Activated T-helper 1 cell treated with Interleukin-2 at 50 U/mL for 16 hours (primary cell): ENCODE data around the gene PARL.

Experiments used
- DNase-seq: peaks from one replicate; pipeline ENCODE4 v3.0.0-alpha.2; 2020; ENCODE audit warnings: low read depth

Gene PARL, protein sequence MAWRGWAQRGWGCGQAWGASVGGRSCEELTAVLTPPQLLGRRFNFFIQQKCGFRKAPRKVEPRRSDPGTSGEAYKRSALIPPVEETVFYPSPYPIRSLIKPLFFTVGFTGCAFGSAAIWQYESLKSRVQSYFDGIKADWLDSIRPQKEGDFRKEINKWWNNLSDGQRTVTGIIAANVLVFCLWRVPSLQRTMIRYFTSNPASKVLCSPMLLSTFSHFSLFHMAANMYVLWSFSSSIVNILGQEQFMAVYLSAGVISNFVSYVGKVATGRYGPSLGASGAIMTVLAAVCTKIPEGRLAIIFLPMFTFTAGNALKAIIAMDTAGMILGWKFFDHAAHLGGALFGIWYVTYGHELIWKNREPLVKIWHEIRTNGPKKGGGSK

DNA sequence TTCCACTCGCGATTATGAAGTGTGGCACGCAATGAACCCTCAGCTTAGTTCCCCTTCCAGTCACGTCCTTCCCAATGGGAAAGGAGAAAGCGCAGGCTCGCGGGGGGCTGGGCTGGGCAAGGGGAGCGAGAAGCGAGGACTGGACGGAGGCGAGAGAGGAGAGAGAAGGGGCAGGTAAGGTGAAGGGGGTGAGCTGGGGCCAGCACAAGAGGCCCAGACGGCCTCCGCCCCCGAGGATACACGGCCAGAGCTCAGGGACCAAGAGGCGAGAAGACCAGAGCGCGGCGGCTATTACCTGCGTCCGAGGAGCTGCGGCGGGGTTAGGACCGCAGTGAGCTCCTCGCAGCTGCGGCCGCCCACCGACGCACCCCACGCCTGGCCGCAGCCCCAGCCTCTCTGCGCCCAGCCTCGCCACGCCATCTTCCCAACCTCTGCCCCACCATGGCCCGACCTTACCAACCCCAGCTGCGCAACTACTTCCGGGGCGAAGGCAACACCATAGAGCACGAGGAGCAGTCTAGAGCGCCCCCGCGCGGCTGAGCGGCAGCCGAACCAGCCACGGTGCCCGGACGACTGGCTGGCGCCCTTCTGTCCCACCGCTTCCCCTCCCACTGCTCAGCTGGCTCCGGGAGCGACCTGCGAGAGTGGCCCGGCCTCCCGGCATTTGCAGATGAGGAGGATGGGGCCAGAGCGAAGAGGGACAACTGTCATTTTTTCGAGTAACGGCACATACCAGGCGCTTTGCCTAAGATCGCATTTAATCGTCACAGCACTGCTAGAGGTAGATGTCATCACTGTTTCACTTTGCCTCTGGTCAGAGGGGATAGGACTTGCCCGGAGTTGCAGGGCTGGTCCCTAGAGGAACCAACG, at the start of gene PARL:
Gene PARL, minus strand, starts transcription at position 454 of the 870 bp plus-strand sequence. Its CDS starts 34 bp downstream, at position 420.
- peak; percentile 94 for DNase-seq

GRCh38 chr3:183933160-183933559, 48.5 kb upstream of the PARL start:
- DNase-seq: no peak

DNA sequence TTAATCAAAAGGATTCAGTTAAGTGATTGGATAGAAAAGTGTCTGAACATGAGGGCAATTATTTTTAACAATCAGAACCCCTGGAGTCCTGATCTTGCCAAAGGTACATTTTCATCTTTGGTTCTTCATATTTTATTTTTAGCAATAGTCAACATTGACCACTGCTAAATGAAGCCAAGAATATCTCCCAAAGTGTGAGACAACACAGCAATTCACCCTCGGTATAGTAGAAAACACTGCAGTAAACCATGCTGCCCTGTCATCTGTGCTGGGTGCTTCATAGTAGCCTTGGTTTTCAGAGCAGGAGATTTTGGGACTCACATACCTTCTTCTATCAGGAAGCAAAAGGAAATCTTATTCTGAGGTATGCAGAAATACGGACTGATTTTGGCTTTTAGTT, 47.2 kb upstream of the PARL start:
- no peak for DNase-seq

GRCh38 chr3:183930086-183930485, 45.4 kb upstream of the PARL start:
- DNase-seq: no peak

GRCh38 chr3:183927059-183927458, 42.4 kb upstream of the PARL start:
- DNase-seq: no peak

DNA sequence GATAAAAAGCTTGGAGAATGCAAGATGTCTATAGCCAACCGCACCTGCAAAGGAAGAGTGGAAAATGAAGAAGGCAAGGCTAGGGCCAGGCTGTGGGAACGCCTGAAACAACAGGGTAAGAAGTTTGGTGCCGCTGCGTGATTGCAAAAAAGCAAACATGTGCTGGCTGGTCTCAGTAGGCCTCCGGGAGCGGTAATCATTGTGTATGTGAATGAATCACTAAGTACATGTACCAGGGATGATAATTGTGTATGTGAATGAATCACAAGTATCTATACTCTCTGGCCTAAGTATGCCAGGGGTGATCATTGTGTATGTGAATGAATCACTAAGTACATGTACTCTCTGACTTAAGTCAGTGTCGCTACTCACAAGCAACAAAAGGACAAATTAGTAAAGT, 40.3 kb upstream of the PARL start:
- no peak for DNase-seq

- no peak for DNase-seq
Observed at GRCh38 chr3:183924543-183924942, 39.9 kb upstream of the PARL start.

- no peak for DNase-seq
Observed at GRCh38 chr3:183922421-183922820, 37.7 kb upstream of the PARL start.

GRCh38 chr3:183921096-183921495, 36.4 kb upstream of the PARL start:
- DNase-seq: no peak

- no peak for DNase-seq
Observed at GRCh38 chr3:183920416-183920815, 35.7 kb upstream of the PARL start.

DNA sequence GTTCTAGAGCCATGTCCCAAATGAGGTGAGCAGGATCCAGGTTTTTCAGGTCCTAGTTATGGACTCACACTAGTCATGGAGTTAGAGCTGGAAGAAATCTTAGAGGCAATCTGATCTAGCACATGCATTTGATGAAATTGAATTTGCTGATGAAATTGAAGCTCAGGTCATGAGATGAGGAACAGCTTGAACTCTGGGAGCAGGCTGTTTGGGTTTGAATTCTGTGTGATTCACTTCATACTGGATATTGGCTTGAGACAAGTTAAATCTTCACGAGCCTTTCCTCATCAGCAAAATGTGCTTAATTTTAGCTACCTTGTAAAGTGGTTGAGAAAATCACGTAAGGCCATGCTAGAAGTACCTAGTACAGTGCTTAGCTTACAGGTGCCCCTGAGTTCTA, 33.5 kb upstream of the PARL start:
- no peak for DNase-seq

DNA sequence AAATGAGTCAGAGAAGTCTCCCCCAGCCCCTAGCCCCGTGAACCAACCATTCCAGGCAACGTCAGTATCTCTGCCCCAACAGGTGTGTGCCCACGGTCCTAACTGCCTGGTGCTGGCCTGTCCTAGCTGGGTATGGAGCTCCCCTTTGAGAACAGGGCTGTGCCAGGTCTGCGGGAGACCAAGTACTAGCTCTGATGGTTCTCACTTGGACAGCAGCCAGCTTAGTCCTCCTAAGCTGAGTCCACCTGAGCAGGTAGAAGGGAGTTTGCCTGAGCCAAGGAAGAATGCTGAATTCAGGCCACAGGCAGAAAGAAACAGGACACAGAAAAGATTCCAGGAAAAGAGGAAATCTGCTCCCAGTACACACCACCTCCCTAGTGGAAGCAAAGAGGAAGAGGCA, 33.1 kb upstream of the PARL start:
- DNase-seq: no peak

DNA sequence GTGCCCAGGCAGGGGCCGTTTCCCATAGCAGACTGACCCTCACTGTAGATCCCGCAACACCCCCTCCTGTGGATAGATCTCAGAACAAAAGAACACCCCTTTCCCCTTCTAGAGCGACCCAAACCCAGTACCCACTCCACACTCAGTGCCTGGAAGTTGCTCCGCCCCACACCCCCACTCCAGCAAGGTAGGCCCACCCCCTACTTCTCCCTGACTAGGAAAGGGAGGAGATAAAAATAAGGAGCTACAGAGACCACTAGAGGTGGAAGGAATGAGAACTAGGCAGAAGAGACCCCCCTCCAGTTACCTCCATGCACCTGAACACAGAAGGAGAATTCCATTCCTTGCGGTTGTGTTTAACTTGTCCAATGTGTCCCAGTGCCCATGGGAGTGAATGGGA, 30.2 kb upstream of the PARL start:
- no peak for DNase-seq

- no peak for DNase-seq
Observed at GRCh38 chr3:183913580-183913920, 28.9 kb upstream of the PARL start.

- DNase-seq: no peak
Observed at GRCh38 chr3:183912895-183913579, 28.4 kb upstream of the PARL start.

DNA sequence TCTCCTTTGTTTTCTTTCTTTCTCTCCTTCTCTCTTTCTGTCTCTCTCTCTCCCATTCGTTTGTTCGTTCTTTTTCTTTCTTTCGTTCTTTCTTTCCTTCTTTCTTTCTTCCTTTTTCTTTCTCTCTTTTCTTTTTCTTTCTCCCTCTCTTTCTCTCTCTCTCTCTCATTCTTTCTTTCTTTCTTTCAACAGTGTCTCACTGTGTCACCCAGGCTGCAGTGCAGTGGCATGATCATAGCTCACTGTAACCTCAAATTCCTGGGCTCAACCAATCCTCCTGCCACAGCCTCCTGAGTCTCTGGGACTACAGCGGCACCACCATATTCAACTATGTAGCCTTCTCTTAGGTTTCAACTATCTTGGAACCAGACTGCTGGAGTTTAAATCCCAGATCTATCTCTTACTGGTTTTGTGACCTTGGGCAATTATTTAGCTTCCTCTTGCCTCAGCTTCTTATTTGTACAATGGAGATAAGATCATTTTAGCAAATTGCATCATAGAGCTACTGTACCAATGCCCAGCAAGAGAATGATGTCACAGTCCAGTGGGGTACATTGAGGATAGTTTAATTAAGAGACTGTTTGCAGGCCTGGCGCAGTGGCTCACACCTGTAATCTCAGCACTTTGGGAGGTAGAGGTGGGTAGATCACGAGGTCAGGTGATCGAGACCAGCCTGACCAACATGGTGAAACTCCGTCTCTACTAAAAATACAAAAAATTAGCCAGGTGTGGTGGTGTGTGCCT, 27.3 kb upstream of the PARL start:
- DNase-seq: no peak

- DNase-seq: no peak
Observed at GRCh38 chr3:183911087-183911486, 26.4 kb upstream of the PARL start.

- DNase-seq: no peak
Observed at GRCh38 chr3:183909030-183909600, 24.4 kb upstream of the PARL start.

DNA sequence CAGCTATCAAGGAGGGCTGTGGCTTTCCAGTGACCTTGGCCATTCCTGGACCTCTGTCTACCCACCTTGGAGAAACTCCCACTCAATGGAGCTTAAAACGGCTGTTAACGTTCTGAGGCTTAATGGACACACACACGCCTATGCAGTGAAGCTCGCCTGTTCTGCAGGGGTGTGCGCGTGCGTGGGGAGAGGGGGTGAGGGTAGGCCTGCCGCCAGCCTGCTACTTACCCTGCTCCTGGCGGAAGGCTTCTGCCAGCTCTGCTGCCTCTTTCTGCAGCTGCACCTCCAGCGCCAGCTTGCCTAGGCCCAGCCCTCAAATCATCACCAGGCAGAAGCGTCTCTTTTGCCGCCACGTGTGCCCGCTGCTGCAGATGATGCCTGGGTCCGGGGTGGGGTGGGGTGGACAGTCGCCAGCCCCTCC, 23.2 kb upstream of the PARL start:
- no peak for DNase-seq

DNA sequence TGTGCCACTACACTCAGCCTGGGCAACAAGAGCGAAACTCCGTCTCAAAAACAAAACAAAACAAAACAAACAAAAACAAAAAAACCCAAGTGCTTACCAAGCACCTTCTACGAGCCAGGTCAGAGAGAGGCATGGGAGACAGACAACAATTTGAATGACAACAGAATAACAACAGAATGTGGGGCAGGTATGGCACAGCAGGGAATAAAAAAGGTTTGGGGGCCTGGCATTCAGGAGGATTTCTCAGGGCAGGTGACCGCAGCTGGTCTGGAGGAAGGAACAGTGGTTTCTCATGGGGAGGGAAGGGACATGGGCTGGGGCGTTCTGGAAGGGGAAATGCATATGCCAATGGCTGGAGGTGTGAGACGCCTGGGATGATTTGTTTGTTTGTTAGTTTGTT, 22.5 kb upstream of the PARL start:
- no peak for DNase-seq

GRCh38 chr3:183906234-183906921, 21.7 kb upstream of the PARL start:
- no peak for DNase-seq
